GM21737 (cell line): Measurements from ENCODE around the gene STRAP.
"Not testable (repeated sequence)": the region's sequence is repeated elsewhere in the genome, so short reads cannot be mapped to it uniquely, and the experiment has no call there.

ENCODE experiments used
- ATAC-seq: cut with Tn5 transposase; IDR thresholded peaks from one replicate; pipeline ENCODE4 v1.9.1; 2021; ENCODE audit warnings: mild to moderate bottlenecking, moderate library complexity; ENCODE audit not compliant: unreplicated experiment

Gene STRAP

GRCh38 chr12:15868186-15868585, 14.0 kb upstream of the STRAP start:
- no peak for ATAC-seq

DNA sequence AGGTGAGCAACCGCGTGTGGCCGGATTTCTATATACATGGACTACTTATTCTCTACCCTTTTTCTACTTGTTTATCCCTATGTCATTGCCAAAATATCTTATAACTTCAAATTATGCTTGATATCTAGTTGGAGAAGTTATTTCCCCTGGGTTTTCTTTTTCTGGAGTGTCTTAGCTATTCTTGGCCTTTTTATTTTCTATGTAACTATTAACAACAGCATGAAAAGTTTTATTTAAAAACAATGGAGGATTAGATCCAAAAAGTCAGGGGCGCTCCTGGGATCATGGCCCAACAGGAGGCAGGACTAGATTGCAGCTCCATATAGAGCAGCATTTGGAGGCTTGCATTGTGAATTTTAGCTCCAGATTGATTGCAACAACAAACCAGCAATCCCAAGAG, 8.6 kb upstream of the STRAP start:
- no peak for ATAC-seq

DNA sequence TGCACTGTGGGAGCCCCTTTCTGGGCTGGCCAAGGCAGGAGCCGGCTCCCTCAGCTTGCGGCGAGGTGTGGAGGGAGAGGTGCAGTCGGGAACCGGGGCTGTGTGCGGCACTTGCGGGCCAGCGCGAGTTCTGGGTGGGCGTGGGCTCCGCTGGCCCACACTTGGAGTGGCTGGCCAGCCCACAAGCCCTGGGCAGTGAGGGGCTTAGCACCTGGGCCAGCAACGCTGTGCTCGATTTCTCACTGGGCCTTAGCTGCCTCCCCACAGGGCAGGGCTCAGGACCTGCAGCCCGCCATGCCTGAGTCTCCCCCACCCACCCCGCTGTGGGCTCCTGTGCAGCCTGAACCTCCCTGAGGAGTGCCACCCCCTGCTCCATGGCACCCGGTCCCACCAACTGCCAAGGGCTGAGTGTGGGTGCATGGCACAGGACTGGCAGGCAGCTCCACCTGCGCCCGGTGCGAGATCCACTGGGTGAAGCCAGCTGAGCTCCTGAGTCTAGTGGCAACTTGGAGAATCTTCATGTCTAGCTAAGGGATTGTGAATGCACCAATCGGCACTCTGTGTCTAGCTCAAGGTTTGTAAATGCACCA, 7.5 kb upstream of the STRAP start:
- not testable (repeated sequence) for ATAC-seq

DNA sequence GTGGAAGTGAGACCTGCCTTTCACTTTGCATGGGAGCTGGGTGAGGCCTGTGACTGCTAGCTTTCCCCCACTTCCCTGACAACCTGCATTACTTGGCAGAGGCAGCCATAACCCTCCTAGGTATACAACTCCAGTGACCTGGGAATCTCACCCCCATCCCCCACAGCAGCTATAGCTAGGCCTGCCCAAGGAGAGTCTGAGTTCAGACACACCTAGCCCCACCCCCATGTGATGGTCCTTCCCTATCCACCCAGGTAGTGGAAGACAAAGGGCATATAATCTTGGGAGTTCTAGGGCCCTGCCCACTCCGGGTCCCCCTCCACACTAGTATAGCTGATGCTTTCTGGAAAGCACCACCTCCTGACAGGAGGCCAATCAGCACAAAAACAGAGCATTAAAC, 6.3 kb upstream of the STRAP start:
- ATAC-seq: no peak

DNA sequence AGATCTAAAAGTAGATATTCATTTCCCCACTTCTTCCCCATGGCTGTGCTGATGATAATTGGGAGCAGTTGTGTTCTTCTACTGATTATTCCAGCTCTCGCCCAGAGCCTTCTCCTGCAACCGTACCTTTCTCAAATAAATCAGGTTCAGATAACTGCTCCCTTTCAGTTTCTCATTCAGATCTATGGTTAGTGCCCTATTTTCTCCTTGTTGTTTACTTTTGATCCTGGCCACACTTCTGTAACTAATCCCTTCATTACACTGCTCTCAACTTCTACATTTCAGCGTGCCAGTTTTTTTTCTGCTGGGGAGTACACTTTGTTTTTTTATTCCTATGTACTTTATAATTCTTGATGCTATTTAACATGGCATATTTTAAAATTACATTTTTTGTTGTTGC, 2.8 kb upstream of the STRAP start:
- no peak for ATAC-seq

DNA sequence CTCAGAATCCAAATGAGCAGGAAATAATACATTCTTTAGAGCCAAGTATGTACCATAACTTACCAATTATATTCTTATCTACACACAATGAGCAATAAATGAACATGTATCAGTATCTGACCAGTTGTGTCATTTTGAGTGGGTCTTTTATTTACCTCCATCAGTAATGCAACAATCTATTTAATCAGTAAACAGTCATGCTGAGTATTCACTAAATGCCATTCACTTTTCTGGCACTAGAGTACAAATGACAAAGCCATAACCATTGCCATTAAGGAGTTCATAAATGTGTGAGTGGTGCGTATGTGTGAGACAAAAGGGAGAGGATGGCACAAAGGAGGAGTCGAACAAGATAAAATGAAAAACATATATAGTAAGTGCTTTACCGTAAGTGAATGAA, 1.5 kb upstream of the STRAP start:
- ATAC-seq: no peak

DNA sequence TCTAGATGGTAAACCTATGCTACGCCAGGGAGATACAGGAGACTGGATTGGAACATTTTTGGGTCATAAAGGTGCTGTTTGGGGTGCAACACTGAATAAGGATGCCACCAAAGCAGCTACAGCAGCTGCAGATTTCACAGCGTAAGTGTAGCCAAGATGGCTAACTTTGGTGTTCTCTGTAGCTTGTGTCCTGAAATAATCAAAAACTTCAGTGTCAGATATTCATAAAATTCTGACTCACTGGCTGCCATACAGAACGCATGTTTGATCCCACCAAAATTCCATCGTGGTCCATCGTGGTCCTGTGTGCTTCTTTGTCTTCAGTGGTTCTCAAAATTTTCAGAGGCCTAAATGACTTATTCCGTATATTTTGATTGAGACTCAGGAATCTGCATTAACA, 1.3 kb downstream of the STRAP start:
- no peak for ATAC-seq

DNA sequence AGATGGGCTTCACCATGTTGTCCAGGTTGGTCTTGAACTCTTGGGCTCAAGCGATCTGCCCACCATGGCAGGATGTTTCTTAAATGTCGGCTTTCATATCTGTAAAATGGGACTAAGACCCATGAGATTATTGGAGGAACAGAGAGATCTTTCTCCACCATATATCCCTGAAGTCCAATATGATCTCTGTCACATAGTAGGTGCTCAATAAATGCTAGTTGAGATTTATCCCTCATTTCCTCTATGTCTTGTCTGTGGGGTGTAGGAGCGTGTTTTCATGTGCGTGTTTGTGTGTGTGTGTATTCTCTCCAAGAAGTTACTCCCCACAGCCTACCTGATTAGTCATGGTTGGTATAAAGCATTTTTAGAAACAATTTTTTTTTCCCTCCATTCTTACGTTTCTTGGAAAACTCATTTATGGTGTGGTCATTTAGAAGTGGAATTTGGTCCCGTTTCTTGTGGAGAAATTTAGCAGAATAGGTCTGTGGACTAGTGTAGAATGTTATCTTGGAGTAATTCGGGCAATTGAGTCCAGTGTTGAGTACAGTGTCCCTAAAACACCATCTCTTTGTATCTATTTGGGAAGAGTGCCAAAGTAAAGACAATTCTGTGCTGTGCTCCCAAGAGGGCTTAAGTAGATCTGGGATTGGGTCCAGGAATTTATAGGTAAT, 4.3 kb downstream of the STRAP start:
- no peak for ATAC-seq

DNA sequence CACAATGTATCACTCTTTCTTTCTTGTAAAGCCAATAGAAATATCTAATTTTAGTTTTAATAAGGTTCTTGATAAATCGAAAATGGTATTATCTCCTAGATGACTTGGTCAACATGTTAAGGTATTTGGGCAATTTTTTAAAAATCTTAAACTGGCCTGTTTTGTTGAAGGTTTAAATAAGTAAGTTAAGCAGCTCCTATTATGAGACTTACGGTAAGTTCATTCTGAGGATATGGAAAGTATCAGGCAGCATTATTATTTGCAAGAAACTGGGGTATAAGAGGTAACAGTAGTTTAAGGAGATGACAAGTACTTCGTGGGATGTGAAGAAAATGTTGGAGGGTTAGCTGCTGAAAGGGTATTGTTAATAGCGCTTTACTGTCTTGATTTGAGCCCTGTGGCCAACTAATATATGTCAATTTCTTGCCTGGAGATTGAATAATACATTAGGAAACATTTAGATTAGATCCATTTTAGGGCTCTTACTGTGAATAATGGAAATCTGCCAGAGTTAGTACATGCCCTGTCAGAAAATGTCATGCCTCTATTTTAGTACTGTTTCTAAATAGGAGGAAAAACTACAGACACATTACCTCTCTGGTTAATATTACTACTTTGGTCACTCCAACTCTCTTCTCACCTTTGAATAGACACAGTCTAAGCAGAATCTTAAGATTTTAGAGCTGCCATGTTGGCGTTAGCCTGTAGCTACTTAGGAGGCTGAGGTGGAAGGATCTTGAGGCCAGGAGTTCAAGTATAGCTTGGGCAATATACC, 5.0 kb downstream of the STRAP start:
- ATAC-seq: no peak

DNA sequence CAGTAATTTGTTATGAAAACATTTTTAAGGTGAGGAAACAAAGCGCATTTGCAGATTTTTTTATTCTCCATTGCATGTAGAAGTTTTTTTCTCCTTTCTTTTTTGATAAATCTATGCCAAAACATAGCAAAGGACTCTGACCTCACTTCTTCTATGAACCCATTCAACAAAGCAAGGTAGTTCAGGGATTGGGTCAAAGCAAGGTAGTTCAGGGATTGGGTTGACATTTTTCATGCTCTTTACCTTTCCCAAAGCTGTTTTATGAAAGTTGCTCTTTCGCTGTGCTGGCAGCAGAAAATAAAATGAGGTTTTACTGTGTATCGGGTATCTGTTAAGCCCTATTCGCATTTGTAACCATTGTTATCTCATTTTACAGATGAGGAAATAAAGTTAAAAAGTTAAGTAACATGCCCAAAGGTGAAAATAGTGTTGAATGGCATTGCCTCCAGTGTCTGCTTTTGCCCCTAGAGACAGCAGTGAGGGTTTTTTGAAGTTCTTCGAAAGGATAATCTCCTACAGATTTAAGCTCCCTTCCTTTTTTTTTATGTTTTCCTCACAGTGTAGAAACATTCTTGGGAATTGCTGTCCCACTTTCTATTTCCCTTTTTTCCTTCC, 10.6 kb downstream of the STRAP start:
- no peak for ATAC-seq

DNA sequence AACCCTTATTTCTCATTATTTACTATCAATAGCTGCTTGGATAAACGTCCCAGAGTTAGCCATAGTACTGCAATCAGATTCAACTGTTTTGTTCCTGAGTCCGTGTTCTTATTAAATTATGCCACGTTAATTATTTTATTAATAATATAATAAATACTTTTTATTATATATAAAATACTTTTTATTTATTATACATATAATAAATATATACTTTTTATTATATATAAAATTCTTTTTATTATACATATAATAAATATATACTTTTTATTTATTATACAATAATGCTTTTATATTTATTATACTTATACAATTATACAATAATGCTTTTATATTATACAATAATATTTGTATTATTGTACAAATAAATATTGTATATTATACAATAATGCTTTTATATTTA, 11.1 kb downstream of the STRAP start:
- ATAC-seq: no peak

DNA sequence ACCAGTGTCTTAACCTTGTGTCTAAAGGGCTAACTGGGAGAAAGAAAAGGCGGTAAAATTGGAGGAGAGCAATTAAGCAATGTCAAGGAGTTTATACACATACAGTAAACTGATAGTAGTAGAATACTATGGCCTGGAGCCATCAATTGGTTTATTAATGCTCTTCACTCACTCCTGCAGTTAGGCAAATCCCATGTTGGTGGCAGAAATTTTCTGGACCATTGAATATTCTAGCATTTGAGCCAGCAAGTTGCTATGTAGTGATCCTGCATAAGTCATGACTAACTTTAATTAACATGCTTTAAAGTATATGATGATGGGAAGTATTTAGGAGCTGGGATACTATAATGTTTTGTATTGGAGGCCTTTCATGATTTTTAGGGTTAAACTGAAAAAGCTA, 14.7 kb downstream of the STRAP start:
- no peak for ATAC-seq

DNA sequence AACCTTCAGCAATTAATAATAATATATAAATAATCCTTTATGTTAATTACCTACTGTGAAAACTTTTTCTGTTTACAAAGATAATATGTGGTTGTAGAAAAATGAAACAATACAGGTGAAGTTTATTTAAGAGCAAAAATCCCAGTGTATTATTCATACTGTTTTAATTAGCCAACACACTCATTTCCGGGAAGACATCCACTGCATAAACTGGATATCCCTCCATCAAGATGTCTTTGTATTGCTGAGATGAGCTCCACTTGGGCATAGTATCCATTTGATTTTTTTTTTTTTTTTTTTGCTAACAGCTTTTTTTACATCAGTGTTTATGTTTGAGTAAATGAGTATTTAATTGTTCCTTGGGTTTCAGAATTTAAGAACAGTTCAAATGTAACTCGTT, 15.2 kb downstream of the STRAP start:
- no peak for ATAC-seq

- ATAC-seq: no peak
Observed at GRCh38 chr12:15899282-15899870, 17.2 kb downstream of the STRAP start.

DNA sequence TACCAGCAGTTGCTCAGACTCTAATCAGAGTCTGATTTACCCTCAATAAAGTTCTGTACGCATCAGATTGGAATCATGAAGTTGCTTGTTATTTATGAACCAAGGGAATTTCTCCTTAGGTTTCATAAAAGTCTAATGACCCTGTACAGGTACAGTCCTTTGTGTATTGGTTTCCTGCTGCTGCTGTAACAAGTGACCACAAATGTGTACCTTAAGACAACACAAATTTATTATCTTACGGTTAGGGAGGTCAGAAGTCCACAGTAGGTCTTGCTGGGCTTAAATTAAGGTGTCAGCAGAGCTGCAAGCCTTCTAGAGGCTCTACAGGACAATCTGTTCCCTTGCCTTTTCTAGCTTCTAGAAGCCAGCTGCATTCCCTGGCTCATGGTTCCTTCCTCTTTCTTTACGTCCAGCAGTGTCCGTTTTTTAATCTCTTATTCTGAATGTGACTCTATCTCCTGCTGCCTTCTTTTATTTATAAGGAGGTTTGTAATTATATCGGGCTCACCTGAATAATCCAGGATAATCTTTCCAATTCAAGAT, 22.3 kb downstream of the STRAP start:
- ATAC-seq: no peak

GRCh38 chr12:15910468-15910863, 28.3 kb downstream of the STRAP start:
- ATAC-seq: no peak

GRCh38 chr12:15910864-15911721, 28.9 kb downstream of the STRAP start, which contains the start of gene DERA:
DERA (plus strand) TSS chr12:15911332; CDS start chr12:15911384, 52 bp downstream.
- peak; percentile 97 for ATAC-seq

DNA sequence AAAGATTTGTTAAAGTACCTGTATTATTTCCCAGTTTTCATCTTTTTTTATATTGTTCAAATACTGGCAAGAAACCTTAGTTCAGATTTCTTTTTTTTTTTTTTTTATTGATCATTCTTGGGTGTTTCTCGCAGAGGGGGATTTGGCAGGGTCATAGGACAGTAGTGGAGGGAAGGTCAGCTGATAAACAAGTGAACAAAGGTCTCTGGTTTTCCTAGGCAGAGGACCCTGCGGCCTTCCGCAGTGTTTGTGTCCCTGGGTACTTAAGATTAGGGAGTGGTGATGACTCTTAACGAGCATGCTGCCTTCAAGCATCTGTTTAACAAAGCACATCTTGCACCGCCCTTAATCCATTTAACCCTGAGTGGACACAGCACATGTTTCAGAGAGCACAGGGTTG, 29.7 kb downstream of the STRAP start:
- not testable (repeated sequence) for ATAC-seq

- ATAC-seq: not testable (repeated sequence)
Observed at GRCh38 chr12:15914131-15914530, 31.9 kb downstream of the STRAP start.

DNA sequence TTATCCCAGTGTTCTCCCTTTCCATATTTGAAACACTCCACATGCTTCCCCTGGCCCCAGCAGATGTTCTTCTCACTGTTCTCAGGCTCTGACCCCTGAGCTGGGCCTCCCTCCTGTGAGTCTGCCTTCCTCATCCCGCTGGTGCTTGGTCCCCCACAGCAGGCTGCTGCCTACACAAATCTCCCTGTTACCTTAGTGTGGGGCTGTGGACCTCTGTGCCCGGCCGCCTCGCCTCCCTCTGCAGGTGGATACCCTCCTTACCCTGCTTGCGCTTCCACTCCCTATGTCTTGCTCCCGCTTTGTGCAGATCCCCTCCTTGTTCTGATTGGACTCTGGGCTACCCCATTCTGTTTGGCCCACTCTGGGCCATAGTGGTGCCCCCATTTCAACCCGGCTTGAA, 35.9 kb downstream of the STRAP start:
- no peak for ATAC-seq
